ENCODE measurements around the gene NPAS3.

The NPAS3 gene

GRCh38 chr14:33793398-33794110 lies 854.9 kb downstream of the NPAS3 start:
- POLR2A ChIA-PET: no interaction called here

GRCh38 chr14:33794791-33795305 lies 856.2 kb downstream of the NPAS3 start:
- POLR2A ChIA-PET: no interaction called here
- TF ChIP-seq CTCF (IDR thresholded peaks at IDR 0.05; ENCODE audit: control extremely low read depth, extremely low read depth, low read depth, missing control alignments): no peak
- DNase-seq (ENCODE audit: extremely low spot score): no peak
- CTCF ChIA-PET: interaction anchor here (4.0 to 8.6 kb wide), 2 partner anchors 11 to 1219 kb away, joined by 59 to 65 read pairs; no protein-coding TSS in a partner anchor

More at GRCh38 chr14:33793398-33794110, 854.9 kb downstream of the NPAS3 start:
- no peak for DNase-seq (ENCODE audit: extremely low spot score)
- TF ChIP-seq CTCF (IDR thresholded peaks at IDR 0.05; ENCODE audit: control extremely low read depth, extremely low read depth, low read depth, missing control alignments): no peak
- CTCF ChIA-PET: interaction anchor here (0.7 to 8.6 kb wide), 44 partner anchors 10 to 1229 kb away, joined by 3 to 65 read pairs (median 5); no protein-coding TSS in a partner anchor

- TF ChIP-seq CTCF (IDR thresholded peaks at IDR 0.05; ENCODE audit: control extremely low read depth, extremely low read depth, low read depth, missing control alignments): no peak
- no peak for DNase-seq (ENCODE audit: extremely low spot score)
- ChIA-PET POLR2A (no interaction called here), CTCF (interaction anchor here (8.6 kb wide), 1 partner anchor 1220 kb away, joined by 65 read pairs; no protein-coding TSS in a partner anchor)
These were observed 857.7 kb downstream of the NPAS3 start for GRCh38 chr14:33796356-33796755.

GRCh38 chr14:33799705-33800570 lies 861.3 kb downstream of the NPAS3 start:
- CTCF ChIA-PET: no interaction called here
- no peak for DNase-seq (ENCODE audit: extremely low spot score)
- no peak for TF ChIP-seq CTCF (IDR thresholded peaks at IDR 0.05; ENCODE audit: control extremely low read depth, extremely low read depth, low read depth, missing control alignments)
- POLR2A ChIA-PET: no interaction called here

- POLR2A ChIA-PET: no interaction called here
These were observed 862.1 kb downstream of the NPAS3 start for GRCh38 chr14:33800735-33801163.

More at GRCh38 chr14:33800735-33801163, 862.1 kb downstream of the NPAS3 start:
- DNase-seq (ENCODE audit: extremely low spot score): no peak
- CTCF ChIA-PET: no interaction called here
- no peak for TF ChIP-seq CTCF (IDR thresholded peaks at IDR 0.05; ENCODE audit: control extremely low read depth, extremely low read depth, low read depth, missing control alignments)
